Retinal pigment epithelial cell (primary cell): ENCODE data around the gene SNX27.
A peak's percentile ranks its signal among the peaks of the same experiment; 100 is the strongest.
"Not testable (repeated sequence)": the region's sequence is repeated elsewhere in the genome, so short reads cannot be mapped to it uniquely, and the experiment has no call there.

Experiments used
- DNase-seq: peaks from one replicate; pipeline ENCODE4 v3.0.0-alpha.2; 2010; ENCODE audit warnings: low read depth
- H3K4me3 ChIP-seq: 2 replicates; pipeline ENCODE4 v1.5.1; 2011; ENCODE audit warnings: mild to moderate bottlenecking, low read length, control low read depth, moderate library complexity
- CTCF ChIP-seq: conservative IDR thresholded peaks from 2 replicates; pipeline ENCODE4 v1.5.1; 2011; ENCODE audit warnings: low read depth, low read length, control low read depth, inconsistent platforms

The SNX27 gene

GRCh38 chr1:151673407-151673806 lies 61.6 kb downstream of the SNX27 start:
- DNase-seq = no peak
- TF ChIP-seq CTCF = no peak

GRCh38 chr1:151680391-151680790 lies 68.5 kb downstream of the SNX27 start:
- DNase-seq = no peak
- no peak for TF ChIP-seq CTCF
- H3K4me3 ChIP-seq = no peak overlapping the region

More at GRCh38 chr1:151673407-151673806, 61.6 kb downstream of the SNX27 start:
- H3K4me3 ChIP-seq = no peak overlapping the region

- no peak for TF ChIP-seq CTCF
- H3K4me3 ChIP-seq = no peak overlapping the region
- peak; percentile 71 for DNase-seq
Measured at GRCh38 chr1:151680826-151681225, 69.0 kb downstream of the SNX27 start.

- no peak overlapping the region for H3K4me3 ChIP-seq
- no peak for TF ChIP-seq CTCF
- no peak for DNase-seq
Measured at GRCh38 chr1:151681923-151682322, 70.1 kb downstream of the SNX27 start.

- not testable (repeated sequence) for H3K4me3 ChIP-seq, DNase-seq
Measured at GRCh38 chr1:151682901-151683300, 71.1 kb downstream of the SNX27 start.

- TF ChIP-seq CTCF = no peak
- no peak for DNase-seq
- H3K4me3 ChIP-seq = no peak overlapping the region
Measured at GRCh38 chr1:151684128-151684527, 72.3 kb downstream of the SNX27 start.

GRCh38 chr1:151686561-151686960 lies 74.7 kb downstream of the SNX27 start:
- no peak for TF ChIP-seq CTCF
- no peak overlapping the region for H3K4me3 ChIP-seq
- DNase-seq = no peak

GRCh38 chr1:151689494-151689893 lies 77.6 kb downstream of the SNX27 start:
- no peak for TF ChIP-seq CTCF
- DNase-seq = no peak
- H3K4me3 ChIP-seq = no peak overlapping the region
